ENCODE results near the gene SLC6A7.

SLC6A7 gene

GRCh38 chr5:150253416-150254208, 63.8 kb downstream of the SLC6A7 start:
- Mint-ChIP-seq H3K27me3 (no peaks in the 10 kb centered on the region), H3K36me3 (no peaks in the 10 kb centered on the region), H3K4me3 (no peak overlapping the region), H3K27ac (no peak overlapping the region), H3K9me3 (ENCODE audit: low read depth) (no peaks in the 10 kb centered on the region), H3K4me1 (ENCODE audit: low read depth) (no peaks in the 10 kb centered on the region)

- no peaks in the 10 kb centered on the region for H3K27me3 Mint-ChIP-seq
- H3K4me3 Mint-ChIP-seq = no peak overlapping the region
- no peak overlapping the region for H3K27ac Mint-ChIP-seq
- H3K4me1 Mint-ChIP-seq (ENCODE audit: low read depth) = no peaks in the 10 kb centered on the region
- no peaks in the 10 kb centered on the region for H3K36me3 Mint-ChIP-seq
- no peaks in the 10 kb centered on the region for H3K9me3 Mint-ChIP-seq (ENCODE audit: low read depth)
These were observed 64.5 kb downstream of the SLC6A7 start for GRCh38 chr5:150254363-150254762.

GRCh38 chr5:150254774-150255173, 64.9 kb downstream of the SLC6A7 start:
- Mint-ChIP-seq H3K4me3 (no peak overlapping the region), H3K27ac (no peak overlapping the region), H3K9me3 (ENCODE audit: low read depth) (no peaks in the 10 kb centered on the region), H3K27me3 (no peaks in the 10 kb centered on the region), H3K36me3 (no peaks in the 10 kb centered on the region), H3K4me1 (ENCODE audit: low read depth) (no peaks in the 10 kb centered on the region)

- H3K27ac Mint-ChIP-seq = no peak overlapping the region
- no peak overlapping the region for H3K4me3 Mint-ChIP-seq
- no peaks in the 10 kb centered on the region for H3K9me3 Mint-ChIP-seq (ENCODE audit: low read depth)
- H3K36me3 Mint-ChIP-seq = no peaks in the 10 kb centered on the region
- no peaks in the 10 kb centered on the region for H3K4me1 Mint-ChIP-seq (ENCODE audit: low read depth)
- H3K27me3 Mint-ChIP-seq = no peaks in the 10 kb centered on the region
These were observed 66.0 kb downstream of the SLC6A7 start for GRCh38 chr5:150255659-150256409.

- Mint-ChIP-seq H3K4me1 (ENCODE audit: low read depth) (no peaks in the 10 kb centered on the region), H3K4me3 (no peak overlapping the region), H3K9me3 (ENCODE audit: low read depth) (no peaks in the 10 kb centered on the region), H3K36me3 (no peaks in the 10 kb centered on the region), H3K27me3 (no peaks in the 10 kb centered on the region), H3K27ac (no peak overlapping the region)
These were observed 66.7 kb downstream of the SLC6A7 start for GRCh38 chr5:150256410-150257064.

- Mint-ChIP-seq H3K27ac (no peak overlapping the region), H3K9me3 (ENCODE audit: low read depth) (no peaks in the 10 kb centered on the region), H3K36me3 (no peaks in the 10 kb centered on the region), H3K4me3 (no peak overlapping the region), H3K4me1 (ENCODE audit: low read depth) (no peaks in the 10 kb centered on the region), H3K27me3 (no peaks in the 10 kb centered on the region)
These were observed 67.6 kb downstream of the SLC6A7 start for GRCh38 chr5:150257424-150257823.

GRCh38 chr5:150258130-150258529, 68.3 kb downstream of the SLC6A7 start:
- no peak overlapping the region for H3K27ac Mint-ChIP-seq
- no peaks in the 10 kb centered on the region for H3K36me3 Mint-ChIP-seq
- H3K4me3 Mint-ChIP-seq = no peak overlapping the region
- H3K4me1 Mint-ChIP-seq (ENCODE audit: low read depth) = no peaks in the 10 kb centered on the region
- no peaks in the 10 kb centered on the region for H3K27me3 Mint-ChIP-seq
- H3K9me3 Mint-ChIP-seq (ENCODE audit: low read depth) = no peaks in the 10 kb centered on the region

Data from activated naive CD8-positive, alpha-beta T cell (primary cell).